ENCODE results near the gene MACROD1.

Gene MACROD1

DNA sequence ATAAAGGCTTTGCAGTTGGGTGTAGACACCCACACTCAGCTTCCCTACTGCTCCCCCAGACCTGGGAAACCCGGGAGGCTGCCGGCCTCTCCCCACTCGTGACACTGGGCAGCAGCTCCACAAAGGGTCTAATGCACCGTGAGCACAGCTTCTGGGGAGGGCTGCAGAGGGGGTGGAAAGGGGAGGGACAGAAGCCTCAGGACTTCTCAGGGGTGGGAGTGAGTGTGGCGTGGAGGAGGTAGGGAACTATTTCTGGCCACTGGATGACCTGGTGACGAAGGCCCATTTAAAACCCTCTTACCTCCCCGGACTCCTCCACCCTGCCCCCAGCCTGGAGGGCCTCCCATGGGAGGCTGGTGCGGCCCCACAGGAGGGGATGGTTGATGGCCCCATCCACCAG is 56.6 kb downstream of the MACROD1 start:
- no peak for DNase-seq

DNA sequence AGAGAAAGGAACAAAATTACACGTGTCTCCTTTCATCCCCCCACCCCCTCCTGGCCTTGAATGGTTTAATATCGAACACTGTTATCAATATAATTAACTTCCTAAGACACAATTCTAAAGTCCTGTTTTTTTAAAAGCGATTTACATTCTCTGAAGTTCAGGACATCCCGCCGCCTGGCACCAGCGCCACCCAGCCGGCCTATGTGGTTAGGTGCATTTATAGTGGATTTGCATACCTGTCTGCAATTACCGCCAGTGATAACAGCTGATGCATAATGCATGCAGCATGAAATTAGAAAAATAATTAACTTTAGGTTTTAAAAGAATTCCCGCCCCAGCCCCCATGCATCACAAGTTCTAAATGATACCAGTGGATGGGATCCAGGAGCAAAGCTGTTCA is 58.6 kb downstream of the MACROD1 start:
- DNase-seq, result no peak

DNA sequence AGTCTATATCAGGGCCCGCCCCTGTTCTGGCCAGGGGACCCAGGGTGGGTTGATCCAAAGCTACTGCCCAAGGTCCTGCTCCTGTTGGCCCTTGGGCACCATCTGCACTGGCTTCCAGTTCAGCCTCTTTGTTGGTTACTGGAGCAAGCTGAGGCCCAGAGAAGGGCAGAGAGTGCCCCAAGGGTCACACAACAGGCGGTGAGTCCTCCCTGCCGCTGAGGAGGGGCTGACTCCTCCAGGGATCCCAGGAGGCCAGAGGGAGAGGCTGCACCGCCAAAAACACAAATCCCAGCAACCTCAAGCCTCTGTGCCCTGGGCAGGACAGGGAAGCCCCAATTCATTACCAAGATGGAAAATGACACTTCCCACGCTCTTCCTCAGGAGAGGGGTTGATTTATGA is 61.3 kb downstream of the MACROD1 start:
- DNase-seq, result no peak

DNA sequence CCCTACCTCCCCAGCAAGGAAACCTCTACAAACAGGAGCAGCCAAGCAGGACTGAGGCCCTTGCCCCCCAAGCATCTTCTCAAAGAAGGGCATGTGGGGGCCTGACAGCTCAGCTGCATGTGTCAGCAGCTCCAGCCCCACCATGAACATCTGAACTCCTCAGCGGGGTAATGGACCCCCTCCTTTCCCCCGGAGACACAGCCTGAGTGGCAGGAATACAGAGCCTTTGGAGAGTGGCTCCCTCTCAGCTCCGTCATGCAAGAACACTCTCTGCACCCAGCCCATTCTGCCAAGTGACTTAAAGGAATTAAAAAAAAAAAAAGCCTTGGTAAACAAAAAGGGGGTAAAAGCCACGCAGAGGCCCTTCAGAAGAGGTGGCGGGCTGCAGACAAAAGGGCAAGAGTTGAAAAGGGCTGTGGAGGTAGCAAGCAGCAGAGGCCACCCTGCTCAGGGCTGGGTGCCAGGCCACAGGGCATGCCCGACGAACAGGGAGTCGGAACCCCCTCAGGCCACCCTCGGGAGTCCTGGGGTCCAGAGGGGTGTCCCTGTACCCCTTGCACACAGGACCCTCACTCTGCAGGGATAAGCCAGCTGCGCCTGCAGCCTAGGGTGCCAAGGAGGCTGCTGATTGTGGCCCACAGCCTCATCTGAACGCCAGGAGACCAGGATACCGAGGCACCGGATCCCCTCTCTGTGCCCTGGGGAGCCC is 62.5 kb downstream of the MACROD1 start:
- no peak for DNase-seq

DNA sequence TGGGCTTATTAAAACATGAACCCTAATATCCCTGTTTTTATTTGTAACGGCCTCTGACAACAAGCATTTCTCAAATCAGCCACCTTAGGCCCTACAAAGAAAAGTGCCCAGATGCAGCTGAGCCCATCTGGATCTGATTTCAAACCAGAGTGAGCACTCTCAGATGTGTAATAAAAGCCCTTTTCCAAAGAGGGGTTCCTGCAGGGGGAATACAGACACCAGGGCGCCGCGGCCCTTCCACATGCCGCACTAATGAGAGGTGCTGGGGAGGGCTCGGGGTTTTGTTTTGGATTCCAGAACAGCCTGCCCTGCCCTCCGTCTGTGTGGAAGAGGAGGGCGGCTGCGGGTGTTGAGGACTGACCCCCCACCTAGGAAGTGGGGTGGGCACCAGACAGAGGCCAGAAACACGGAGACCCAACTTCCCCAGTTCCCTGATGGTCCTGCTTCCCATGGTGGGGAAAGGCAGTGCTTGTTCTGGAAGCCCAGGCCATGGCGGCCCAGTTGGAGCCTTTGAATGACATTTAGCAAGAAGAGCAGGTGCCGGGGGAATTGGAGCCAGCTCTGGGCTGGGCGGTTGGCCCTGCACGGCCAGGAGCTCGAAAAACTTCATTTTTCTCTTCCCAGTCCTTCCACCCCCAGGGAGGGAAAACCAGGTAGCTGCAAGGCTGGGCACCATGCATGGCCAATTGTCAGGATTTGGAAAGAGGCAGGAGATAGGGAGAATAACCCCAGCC is 63.7 kb downstream of the MACROD1 start:
- no peak for DNase-seq

DNA sequence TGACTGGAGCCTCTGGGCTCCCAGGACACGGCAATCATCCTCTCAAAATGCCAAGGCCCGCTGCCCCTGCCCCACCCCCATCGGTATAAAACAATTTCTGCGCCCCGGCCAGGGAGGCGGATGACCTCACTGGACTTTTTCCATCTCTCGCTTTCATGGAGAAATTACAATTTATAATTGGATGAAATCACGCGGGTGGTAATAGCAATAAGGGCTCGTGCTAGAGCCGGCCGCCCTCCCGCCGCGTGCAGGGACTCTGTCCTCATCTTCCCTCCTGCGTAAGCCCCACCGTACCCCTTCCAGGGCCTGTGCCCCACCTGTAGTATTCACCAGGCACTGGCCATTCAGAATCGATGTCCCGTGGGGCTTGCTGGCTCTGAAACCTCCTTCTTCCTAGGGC is 64.5 kb downstream of the MACROD1 start:
- DNase-seq, result no peak

DNA sequence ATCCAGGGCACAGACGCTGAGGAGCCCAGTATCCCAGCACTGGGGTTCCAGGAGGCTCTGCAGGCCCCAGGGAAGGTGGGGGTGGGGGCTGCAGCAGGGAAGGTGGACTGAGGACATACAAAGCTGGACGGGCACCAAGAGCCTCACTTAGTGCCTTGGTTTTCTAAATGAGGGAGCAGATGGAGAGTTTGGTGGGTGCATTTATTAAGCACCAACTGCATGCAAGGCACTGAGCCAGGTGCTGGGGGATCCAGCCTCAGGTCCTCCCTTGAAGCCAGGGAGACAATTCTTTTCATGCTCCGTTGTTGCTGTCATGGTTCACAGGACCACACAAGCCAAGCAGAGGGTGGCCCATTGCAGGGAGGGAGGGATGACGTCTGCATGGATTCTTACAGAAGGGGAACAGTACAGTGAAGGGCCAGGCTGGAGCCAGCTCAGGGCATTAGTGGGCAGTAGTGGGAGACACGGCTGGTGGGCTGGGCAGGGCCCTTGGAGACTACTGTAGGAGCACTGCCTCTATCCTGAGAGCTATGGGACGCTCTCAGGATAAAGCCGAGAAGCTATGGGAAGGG is 65.0 kb downstream of the MACROD1 start:
- no peak for DNase-seq

DNA sequence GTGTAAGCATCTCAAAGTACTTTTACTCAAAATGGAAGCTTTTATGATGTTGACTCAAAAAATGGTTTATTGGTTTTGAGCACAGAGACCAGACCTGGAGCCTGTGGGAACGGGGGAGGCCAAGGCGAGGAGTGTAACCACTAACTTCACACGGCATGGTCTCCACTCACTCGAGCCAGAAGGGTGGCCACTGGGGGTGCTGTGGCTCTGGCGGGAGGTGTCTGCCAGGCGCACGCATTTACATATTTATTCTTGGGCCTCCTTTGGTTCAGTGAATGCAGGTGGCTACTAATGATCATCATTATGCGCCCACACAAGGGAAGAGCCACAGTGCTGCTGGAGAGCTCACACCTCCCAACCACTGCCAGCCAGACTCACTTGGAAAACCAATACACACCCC is 65.6 kb downstream of the MACROD1 start:
- peak; percentile 88 for DNase-seq

DNA sequence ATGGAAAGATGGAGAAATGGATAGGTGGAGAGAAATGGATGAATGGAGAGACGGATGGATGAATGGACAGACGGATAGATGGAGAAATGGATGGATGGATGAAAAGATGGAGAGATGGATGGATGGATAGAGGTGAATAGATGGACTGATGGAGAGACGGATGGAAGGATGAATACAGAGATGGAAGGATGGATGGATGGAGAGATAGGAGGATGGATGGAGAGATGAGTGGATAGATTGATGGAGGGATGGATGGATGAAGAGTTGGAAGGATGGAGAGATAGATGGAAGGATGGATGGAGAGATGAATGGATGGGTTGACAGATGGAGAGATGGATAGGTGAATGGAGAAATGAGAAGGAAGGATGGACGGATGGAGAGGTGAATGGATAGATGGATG is 66.5 kb downstream of the MACROD1 start:
- no peak for DNase-seq

DNA sequence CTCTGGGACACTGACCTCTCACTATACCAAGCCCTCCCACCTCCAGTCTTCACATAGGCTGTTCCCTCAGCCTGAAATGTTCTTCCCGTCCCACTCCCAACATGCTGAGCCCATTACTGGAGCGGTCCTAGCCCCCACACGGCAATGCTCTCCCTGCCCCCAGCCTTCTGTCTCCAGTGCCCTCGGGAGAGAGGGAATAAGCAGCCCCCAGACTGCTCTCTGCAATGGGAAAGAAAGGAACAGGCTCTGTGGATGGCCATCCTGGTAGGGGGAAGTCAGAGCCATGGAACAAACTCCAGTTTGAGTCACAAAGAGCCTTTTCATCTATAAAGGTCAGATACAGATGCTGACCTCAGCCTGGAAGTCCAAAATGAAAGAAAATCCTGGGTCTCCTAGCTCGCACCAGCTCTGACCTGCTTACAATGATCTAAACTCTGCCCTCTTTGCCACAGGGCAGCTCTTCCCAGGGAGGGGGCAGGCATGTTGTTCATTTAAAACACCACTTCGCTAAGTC is 67.5 kb downstream of the MACROD1 start:
- DNase-seq, result no peak

DNA sequence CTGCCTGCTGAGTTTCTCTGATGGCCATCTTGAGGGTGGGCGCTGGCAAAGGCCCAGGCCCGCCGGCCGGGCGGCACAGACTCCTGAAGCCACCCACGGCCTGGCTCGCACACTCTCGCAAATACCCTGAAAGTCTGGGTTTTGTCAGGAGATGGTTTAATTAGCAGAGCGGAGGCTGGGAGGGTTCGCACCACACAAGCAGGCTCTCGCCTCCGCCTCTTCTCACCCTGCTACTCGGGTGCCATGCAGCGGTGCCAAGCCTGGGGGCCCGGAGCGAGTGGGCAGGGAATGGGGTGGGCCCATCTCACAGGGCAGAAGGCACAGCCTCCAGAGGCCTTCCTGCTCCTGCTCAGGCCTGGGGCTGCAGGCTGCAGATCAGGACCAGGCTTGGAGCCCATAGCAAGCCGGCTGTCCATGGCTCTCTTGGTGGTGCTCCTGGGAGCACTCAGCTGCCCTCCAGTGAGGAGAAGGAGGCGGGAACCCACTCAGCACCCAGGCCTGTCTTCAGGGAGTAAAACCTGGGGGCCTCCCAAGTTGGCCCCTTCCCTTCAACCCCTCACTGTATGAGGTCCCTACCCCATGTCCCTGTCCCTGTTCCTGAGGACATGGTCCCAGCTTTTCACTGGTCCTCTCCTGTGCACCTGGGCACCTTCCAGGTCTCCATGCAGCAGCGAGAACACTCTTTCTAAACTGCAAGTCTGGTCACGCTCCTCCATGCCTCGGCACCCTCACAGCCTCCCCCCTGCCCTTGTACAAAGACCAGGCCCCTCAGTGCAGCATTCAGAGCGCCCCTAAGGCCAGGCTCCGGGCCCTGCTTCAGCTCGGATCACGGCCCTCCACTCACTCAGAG is 68.2 kb downstream of the MACROD1 start:
- no peak for DNase-seq

DNA sequence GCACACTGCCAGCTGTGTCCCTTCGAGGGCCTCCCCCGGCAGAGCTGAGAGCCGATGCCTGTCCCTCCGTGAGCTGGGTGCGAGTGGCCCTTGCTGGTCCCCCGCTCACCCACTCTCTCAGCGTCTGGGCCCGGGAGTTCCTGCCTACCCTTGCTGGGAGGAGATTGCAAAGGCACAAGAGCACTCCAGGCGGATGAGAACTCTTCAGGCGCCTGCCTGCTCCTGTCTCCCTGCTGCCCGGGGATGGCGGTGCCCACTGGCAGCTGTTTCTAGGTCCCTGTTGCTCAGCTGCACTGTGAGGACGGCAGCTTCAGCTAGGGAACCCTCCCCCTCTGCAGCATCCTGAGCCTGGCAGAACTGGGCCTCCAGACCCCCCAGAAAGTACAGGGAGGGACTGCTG is 69.1 kb downstream of the MACROD1 start:
- no peak for DNase-seq

DNA sequence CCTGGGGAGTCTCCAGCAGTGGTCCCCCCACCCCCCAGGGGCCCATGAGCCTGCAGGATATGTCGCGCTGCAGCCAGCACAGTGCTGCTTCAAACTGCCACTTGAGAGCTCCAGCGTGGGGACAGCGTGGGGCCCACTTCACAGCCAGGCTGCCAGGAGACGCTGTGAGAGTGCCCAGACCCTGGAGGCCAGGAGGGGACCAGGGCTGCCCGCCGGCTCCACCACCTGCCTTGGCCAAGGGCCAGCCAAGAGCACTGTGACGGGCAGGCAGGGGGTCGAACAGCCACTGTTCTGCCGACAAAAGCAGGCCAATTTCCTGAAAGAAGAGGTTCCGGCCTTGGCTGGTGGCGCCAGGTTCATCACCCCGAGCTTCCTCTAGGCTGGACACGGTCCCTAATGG is 70.0 kb downstream of the MACROD1 start:
- DNase-seq, result peak; percentile 92

DNA sequence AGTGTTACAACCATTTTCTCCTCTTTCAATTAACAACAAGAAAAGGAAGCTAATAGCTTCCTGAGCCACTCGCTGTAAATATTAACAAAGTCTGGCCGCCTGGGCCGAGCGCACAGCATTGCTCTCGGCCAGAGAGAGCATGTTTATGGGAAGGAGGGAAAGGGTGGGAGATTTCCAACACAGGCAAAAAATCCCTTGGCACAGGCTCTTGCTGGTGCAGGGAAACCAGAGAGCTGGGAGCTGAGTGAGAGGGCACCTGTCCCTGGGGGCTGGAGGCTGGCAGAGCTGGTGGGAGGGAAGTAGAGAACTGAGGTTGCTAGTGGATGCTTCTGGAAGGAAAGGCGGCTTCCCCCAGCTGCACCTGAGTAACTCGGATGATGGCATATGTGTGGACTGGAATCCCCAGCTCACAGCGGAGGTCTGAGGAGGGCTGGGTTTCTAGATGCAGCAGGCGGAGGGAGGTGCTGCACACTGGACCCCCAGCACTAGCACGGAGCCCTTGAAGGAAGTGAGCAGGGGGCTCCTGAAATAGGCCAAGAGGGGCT is 70.6 kb downstream of the MACROD1 start:
- DNase-seq, result no peak

DNA sequence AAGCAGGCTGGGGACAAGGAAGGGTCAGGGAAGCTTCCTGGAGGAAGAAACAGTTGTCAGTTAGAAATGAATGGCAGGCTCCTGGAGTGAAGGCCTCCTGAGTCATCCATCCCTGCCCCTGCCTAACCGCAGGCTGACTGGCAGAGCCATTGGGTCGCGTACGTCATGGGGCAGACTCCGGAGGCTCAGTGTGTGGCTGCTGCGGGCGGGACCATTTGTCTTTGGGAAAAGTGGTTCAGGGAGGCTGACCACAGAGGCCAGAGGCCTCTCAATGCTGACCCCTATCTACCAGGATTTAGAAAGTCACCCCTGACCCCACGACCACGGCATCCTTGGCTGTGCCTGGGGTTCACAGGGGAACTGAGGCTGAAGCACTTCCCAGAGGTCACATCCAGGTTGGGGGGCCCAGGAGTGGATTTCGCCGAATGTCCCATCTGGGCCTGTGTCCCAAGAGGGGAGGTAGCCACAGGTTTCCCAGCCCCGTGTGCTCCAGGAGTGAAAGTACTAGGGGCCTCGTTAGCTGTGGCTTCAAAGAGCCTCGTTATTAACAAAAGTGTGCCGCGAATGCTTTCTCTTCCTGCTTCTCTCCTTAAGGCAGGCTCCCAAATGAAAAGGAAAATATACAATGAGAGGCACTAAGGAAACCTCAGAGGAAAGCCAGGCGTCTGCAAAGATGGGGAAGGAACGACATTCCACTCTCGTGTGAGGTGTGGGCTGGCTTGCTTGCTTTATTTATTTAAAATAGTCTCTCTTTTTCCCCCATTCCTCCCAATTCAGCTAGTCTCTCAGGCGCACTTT is 71.3 kb downstream of the MACROD1 start:
- no peak for DNase-seq

DNA sequence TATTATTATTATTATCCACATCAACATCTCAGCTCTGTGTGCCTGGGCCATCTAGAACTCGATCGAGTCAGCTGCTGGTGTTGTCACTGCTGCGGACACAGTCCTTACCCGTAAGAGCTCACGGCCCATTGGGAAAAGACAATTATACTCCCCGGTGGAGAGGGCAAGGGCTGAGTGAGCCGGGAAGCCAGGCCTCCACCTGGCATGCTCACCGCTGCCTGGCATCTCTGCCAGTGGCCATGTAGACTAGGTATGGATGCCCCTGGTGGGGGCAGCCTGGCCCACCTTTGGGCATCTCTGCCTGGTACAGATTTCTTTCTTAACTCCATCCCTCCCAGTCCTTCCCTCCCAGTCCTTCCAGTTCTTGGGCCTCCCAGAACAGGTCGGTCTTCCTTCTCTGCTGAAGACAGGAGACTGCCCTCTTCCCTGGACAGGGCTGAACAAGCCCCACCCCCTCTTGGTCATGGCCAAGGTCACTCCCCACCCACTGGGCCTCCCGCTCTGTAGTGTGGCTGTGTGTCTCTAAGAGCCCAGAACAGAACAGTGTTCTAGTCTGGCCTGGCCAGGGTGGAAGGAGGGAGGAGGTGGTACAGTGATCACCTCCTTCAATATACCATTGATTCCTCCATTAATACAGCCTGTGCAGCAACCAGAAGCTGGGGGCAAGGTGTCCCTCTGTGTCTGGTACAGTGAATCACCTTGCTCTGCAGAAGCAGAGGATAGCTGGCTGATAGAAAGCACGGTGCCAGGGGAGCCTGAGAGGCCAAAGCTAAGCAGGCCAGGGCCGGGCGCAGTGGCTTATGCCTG is 72.5 kb downstream of the MACROD1 start:
- no peak for DNase-seq

DNA sequence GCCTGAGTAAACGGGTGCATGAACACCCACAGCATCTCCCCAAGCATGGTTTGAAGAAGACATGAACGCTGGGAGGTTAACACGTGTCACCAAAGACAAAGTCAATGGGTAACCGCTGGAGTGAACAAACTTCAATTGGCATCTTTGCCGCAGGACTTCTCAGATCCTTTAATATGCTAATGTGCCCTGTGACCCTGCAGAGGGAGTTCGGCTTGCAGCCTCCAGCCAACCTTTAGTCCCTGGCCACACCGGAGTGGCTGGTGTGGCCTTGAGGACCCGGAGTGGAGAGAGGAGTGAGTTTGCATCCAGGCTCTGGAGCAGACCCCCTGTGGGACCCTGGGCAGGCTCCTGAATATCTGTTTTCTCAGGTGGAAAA is 73.2 kb downstream of the MACROD1 start:
- no peak for DNase-seq

DNA sequence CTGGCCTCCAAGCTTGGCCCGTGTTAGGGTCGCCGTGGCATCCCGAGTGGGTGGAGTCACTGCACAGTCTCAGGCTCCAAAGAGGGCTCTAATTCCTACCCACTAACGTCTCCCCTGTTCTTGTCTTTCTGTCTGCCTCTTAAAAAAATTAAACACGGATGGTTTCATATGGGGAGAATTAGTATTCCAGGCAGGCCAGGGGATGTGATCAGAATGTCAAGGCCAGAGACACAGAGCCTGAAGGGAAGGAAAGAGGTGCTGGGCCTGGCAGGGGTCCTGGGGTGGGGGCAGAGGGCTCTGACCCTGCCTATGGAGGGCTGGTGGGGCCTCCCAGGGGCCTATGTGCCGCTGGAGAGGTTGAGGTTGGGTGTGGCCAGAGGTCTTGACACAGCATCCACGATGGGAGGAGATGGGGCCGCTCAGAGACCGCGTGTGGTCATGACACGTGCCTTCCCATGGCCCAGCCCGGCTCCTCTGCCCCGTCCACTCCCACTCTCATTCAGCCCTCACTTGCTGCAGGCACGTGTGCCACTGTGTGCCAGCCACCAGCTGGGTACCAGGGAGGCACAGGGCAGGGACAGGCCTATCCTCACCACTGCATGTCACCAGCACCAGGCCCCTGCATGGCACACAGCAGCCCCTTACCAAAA is 73.7 kb downstream of the MACROD1 start:
- DNase-seq, result no peak

DNA sequence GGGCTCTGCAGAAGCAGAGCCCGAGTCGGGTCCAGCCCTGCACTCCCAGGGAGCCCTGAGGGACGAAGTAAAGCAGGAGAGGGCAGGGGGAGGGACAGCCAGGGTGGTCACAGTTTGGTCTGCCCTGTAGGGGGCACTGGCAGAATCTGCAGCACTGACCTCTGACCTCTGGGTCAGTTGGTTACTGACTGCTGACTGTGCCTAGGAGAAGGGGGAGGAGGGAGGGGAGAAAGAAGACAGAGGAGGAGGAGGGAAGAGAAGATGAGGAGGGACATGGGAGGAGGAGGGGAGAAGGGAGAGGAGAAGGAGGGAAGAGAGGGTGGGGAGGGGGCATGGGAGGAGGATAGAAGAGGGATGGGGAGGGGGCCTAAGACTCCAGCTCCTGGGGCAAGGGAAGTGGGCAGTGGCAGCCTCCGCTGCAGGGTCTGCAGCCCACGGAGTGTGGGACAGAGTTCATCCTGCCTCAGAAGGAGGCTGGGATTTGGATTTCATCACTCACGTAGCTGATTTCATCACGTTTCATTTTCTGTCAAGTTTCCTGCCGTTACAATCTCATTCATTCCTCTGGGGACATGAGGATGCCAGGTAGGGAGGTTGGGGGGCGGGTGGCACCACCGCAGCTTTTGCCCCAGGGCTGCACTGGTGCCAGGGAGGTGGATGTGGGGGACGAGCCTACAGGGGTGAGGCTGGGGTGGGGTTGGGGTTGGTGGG is 75.0 kb downstream of the MACROD1 start:
- DNase-seq, result no peak
